HepG2 (cell line): ENCODE data around the gene B4GALT1. TPM values are rescaled to one million over a fixed set of nuclear protein-coding genes. Genes with fewer than 3 reads are reported as not detected.

Source experiments
- ATAC-seq: fragments of 200-7000 bp; cut with Tn5 transposase; 3 replicates; pipeline ENCODE4 v1.9.1; 2020; ENCODE audit warnings: mild to moderate bottlenecking, moderate library complexity
- BruUV-seq: library from RNA; stranded (reverse); fragments of 400-500 nt; replicated peaks from 2 replicates; lab custom pipeline; 2021; lab: Mats Ljungman, UMichigan
- CTCF ChIA-PET: fragments of 300-600 bp; formaldehyde crosslinking; extraction: SDS; loops from one replicate; lab custom pipeline; 2021; ENCODE audit warnings: low total read pairs, inconsistent platforms, low intra/inter-chr PET ratio; lab: Yijun Ruan, JAX
- POLR2A ChIA-PET: fragments of 350-600 bp; sonication (Branson Sonifier 250); formaldehyde crosslinking; loops from one replicate; lab custom pipeline; 2020; ENCODE audit warnings: antibody characterized with exemption, inconsistent platforms; lab: Yijun Ruan, JAX
- DNase-seq: peaks from one replicate; pipeline ENCODE4 v3.0.0-alpha.2; 2015; ENCODE audit warnings: low spot score
- FAIRE-seq: peaks from 3 replicates; lab custom pipeline; 2011; peaks lifted over from hg19 to GRCh38; lab: Jason Lieb, UNC
- H2AFZ ChIP-seq: one replicate; pipeline ENCODE4 v1.6.1; 2011; ENCODE audit warnings: low read length, inconsistent platforms
- H3K27ac ChIP-seq: fragments of 300-600 bp; 3 replicates; pipeline ENCODE4 v1.8.0; 2011; ENCODE audit warnings: mixed run types, mild to moderate bottlenecking, mixed read lengths, low read length, inconsistent platforms; ENCODE audit not compliant: insufficient read depth; ENCODE audit errors: extremely low read length
- H3K27me3 ChIP-seq, 2 experiments: fragments of 200-600 bp in 1 of 2; 2 replicates in 1 of 2; 3 replicates in 1 of 2; pipeline versions ENCODE4 v1.6.0 to v1.8.0; 2011; ENCODE audit warnings: low read length in 2 of 2, mild to moderate bottlenecking in 2 of 2, moderate library complexity in 2 of 2, inconsistent platforms in 1 of 2; ENCODE audit not compliant: insufficient read depth in 2 of 2, control insufficient read depth in 1 of 2
- H3K36me3 ChIP-seq, 2 experiments: fragments of 200-600 bp in 1 of 2; replicated peaks in 1 of 2; 2 replicates in 1 of 2; 3 replicates in 1 of 2; pipeline versions ENCODE4 v1.5.1 to v1.8.0; 2011; ENCODE audit warnings: low read length in 2 of 2, inconsistent platforms in 1 of 2; ENCODE audit not compliant: insufficient read depth in 2 of 2, control insufficient read depth in 1 of 2
- H3K4me1 ChIP-seq: 2 replicates; pipeline ENCODE4 v1.5.1; 2012; ENCODE audit warnings: low read length, inconsistent platforms; ENCODE audit not compliant: insufficient read depth
- H3K4me2 ChIP-seq: 2 replicates; pipeline ENCODE4 v1.6.0; 2011; ENCODE audit warnings: low read depth, low read length, inconsistent platforms
- H3K4me3 ChIP-seq, 3 experiments: fragments of 200-600 bp in 1 of 3; sonication (generic), shearing (Covaris generic) in 1 of 3; replicated peaks in 1 of 3; 2 replicates each; pipeline ENCODE4 v1.5.1; 2011 to 2016; ENCODE audit warnings: low read length in 3 of 3, inconsistent platforms in 2 of 3, low read depth in 2 of 3, mild to moderate bottlenecking in 2 of 3, control low read depth in 1 of 3, mixed read lengths in 1 of 3; ENCODE audit not compliant: insufficient read depth in 1 of 3
- H3K79me2 ChIP-seq: one replicate; pipeline ENCODE4 v1.6.1; 2011; ENCODE audit warnings: low read length, inconsistent platforms; ENCODE audit not compliant: insufficient read depth
- H3K9ac ChIP-seq: 2 replicates; pipeline ENCODE4 v1.6.0; 2011; ENCODE audit warnings: mild to moderate bottlenecking, low read depth, low read length, inconsistent platforms; ENCODE audit not compliant: insufficient read depth
- H3K9me3 ChIP-seq: 2 replicates; pipeline ENCODE4 v1.5.1; 2012; ENCODE audit warnings: mild to moderate bottlenecking, low read length
- H4K20me1 ChIP-seq: 2 replicates; pipeline ENCODE4 v1.6.0; 2011; ENCODE audit warnings: inconsistent platforms, mild to moderate bottlenecking, low read length, moderate library complexity; ENCODE audit not compliant: insufficient read depth
- GABPB1 ChIP-seq: IDR thresholded peaks from 2 replicates; pipeline ENCODE4 v1.6.1; 2016; ENCODE audit warnings: mild to moderate bottlenecking, missing genetic modification reagents, moderate library complexity, missing compliant biosample characterization
- HDAC6 ChIP-seq: fragments of 200-600 bp; sonication (generic); IDR thresholded peaks from 2 replicates; pipeline ENCODE4 v1.7.0; 2017; ENCODE audit warnings: mild to moderate bottlenecking, antibody characterized with exemption, low read length, low read depth
- HES4 ChIP-seq: sonication (generic); formaldehyde crosslinking; IDR thresholded peaks from 2 replicates; pipeline ENCODE4 v1.9.0; 2021; ENCODE audit warnings: mild to moderate bottlenecking, missing genetic modification reagents, borderline replicate concordance
- IKZF5 ChIP-seq: IDR thresholded peaks from 2 replicates; pipeline ENCODE4 v1.6.1; 2018; ENCODE audit warnings: missing genetic modification reagents, mild to moderate bottlenecking, missing compliant biosample characterization
- KLF6 ChIP-seq: IDR thresholded peaks from 2 replicates; pipeline ENCODE4 v1.8.0; 2016; ENCODE audit warnings: missing biosample characterization, missing genetic modification reagents
- KMT2A ChIP-seq: sonication (generic); formaldehyde crosslinking; IDR thresholded peaks from 2 replicates; pipeline ENCODE4 v1.4.0; 2020; ENCODE audit warnings: missing genetic modification reagents
- ZBTB3 ChIP-seq: sonication (generic); formaldehyde crosslinking; IDR thresholded peaks from 2 replicates; pipeline ENCODE4 v1.4.0; 2020; ENCODE audit warnings: low read depth, mild to moderate bottlenecking, moderate library complexity, missing genetic modification reagents, borderline replicate concordance
- ZBTB37 ChIP-seq: sonication (generic); formaldehyde crosslinking; IDR thresholded peaks from 2 replicates; pipeline ENCODE4 v1.4.0; 2020; ENCODE audit warnings: mild to moderate bottlenecking, missing genetic modification reagents
- ZNF446 ChIP-seq: sonication (generic); formaldehyde crosslinking; IDR thresholded peaks from 2 replicates; pipeline ENCODE4 v1.5.0; 2020; ENCODE audit warnings: mild to moderate bottlenecking, missing genetic modification reagents
- ZNF468 ChIP-seq: sonication (generic); formaldehyde crosslinking; IDR thresholded peaks from 2 replicates; pipeline ENCODE4 v1.8.0; 2022; ENCODE audit warnings: mild to moderate bottlenecking, moderate library complexity, missing genetic modification reagents
- ZNF567 ChIP-seq: sonication (generic); formaldehyde crosslinking; IDR thresholded peaks from 2 replicates; pipeline ENCODE4 v1.8.1; 2023; ENCODE audit warnings: mild to moderate bottlenecking, missing genetic modification reagents, borderline replicate concordance
- ZNF597 ChIP-seq: sonication (generic); formaldehyde crosslinking; IDR thresholded peaks from 2 replicates; pipeline ENCODE4 v1.5.0; 2020; ENCODE audit warnings: missing genetic modification reagents
- ZNF691 ChIP-seq: sonication (generic); formaldehyde crosslinking; IDR thresholded peaks from 2 replicates; pipeline ENCODE4 v1.4.0; 2020; ENCODE audit warnings: missing genetic modification reagents, low read depth, mild to moderate bottlenecking, borderline replicate concordance
- ZNF746 ChIP-seq: sonication (generic); formaldehyde crosslinking; IDR thresholded peaks from 2 replicates; pipeline ENCODE4 v1.8.0; 2022; ENCODE audit warnings: mild to moderate bottlenecking, missing genetic modification reagents
- WGBS: methylation state at CpG from one replicate; pipeline ENCODE4 v1.1.6; 2017; ENCODE audit warnings: low lambda C conversion rate; 5-methylcytosine and 5-hydroxymethylcytosine counted together
- in situ Hi-C: cut with HindIII; loops from 2 replicates; pipeline ENCODE4 v1.10.0; 2017; ENCODE audit warnings: low pct_unique_long_range_greater_than_20kb; ENCODE audit not compliant: extremely low pct_ligation_motif_present
- intact Hi-C: fragments of 100-400 bp; cut with micrococcal nuclease; formaldehyde crosslinking; loops from one replicate; pipeline ENCODE4 v1.10.0; 2022; ENCODE audit not compliant: unreplicated experiment
- polyA plus RNA-seq, 8 experiments: library from polyadenylated mRNA; depleted of rRNA in 3 of 8; stranded (reverse) in 7 of 8; unstranded in 1 of 8; fragments of >200 nt; fragmentation: Illumina TruSeq in 4 of 8; extraction: Trizol in 4 of 8; gene quantifications; 2 replicates each; pipeline versions ENCODE4 v1.2.1 to v1.2.3, GENCODE V29; 2011 to 2016; ENCODE audit warnings: low read depth in 4 of 8, missing spikeins in 1 of 8, mixed read lengths in 1 of 8; ENCODE audit not compliant: insufficient read depth in 1 of 8
- total RNA-seq, 5 experiments: library from RNA; depleted of rRNA; stranded (reverse); fragments of >200 nt; fragmentation: Illumina TruSeq; extraction: Trizol; gene quantifications; 2 replicates each; pipeline ENCODE4 v1.2.3, GENCODE V29; 2016; ENCODE audit warnings: low read depth in 1 of 5

Gene B4GALT1
- total and polyA plus RNA-seq, 2 of the 13 experiments (the other 11 are each of a cell fraction or from before 2014, with no cell fraction given), result 15.7 to 33.5 TPM

- TF ChIP-seq HES4 (CRISPR knock-in tag), result no peak
- TF ChIP-seq ZNF597 (CRISPR knock-in tag), result no peak
- TF ChIP-seq KLF6 (CRISPR knock-in tag), result no peak
- TF ChIP-seq ZNF691, result no peak
Measured at GRCh38 chr9:33117796-33118195, 49.3 kb downstream of the B4GALT1 start (continued).

- DNase-seq (no peak), ATAC-seq (no peak), FAIRE-seq (no peak)
- Histone ChIP-seq H4K20me1 (no peaks in the 10 kb centered on the region), H3K4me2 (no peak overlapping the region), H3K4me1 (no peaks in the 10 kb centered on the region), H2AFZ (no peak overlapping the region), H3K36me3 (peaks cover 23 to 50% of the 10 kb centered on the region in 2 experiments), H3K9me3 (no peaks in the 10 kb centered on the region), H3K27me3 (no peaks in the 10 kb centered on the region), H3K4me3 (no peak overlapping the region), H3K79me2 (no peaks in the 10 kb centered on the region), H3K27ac (no peak overlapping the region), H3K9ac (no peak overlapping the region)
- intact Hi-C loops, result no loop called here
- POLR2A ChIA-PET, result no interaction called here
- 79% methylated on average over 1 of the region's 1 CpG for WGBS
- CTCF ChIA-PET, result no interaction called here
- no peak for TF ChIP-seq ZBTB37 (CRISPR knock-in tag)
- no peak for TF ChIP-seq ZNF468 (CRISPR knock-in tag)
- no peak for TF ChIP-seq IKZF5
- no peak for TF ChIP-seq HDAC6
- no peak for TF ChIP-seq ZNF746
- TF ChIP-seq GABPB1 (CRISPR knock-in tag), result no peak
- TF ChIP-seq ZNF446 (CRISPR knock-in tag), result no peak
- TF ChIP-seq KMT2A (CRISPR knock-in tag), result no peak
- no peak for TF ChIP-seq ZBTB3 (CRISPR knock-in tag)
- no peak for TF ChIP-seq ZNF567 (CRISPR knock-in tag)
- in situ Hi-C loops, result no loop called here
- no TSS peak for BruUV-seq
Measured at GRCh38 chr9:33117306-33117705, 49.8 kb downstream of the B4GALT1 start.
